Activated naive CD4-positive, alpha-beta T cell treated with anti-CD3 and anti-CD28 coated beads, Interleukin-2, amount 10 ng/mL, durations not matched to agents 7 days and 5 days (primary cell): ENCODE results near the gene HCN2.
"Not testable (repeated sequence)": the region's sequence is repeated elsewhere in the genome, so short reads cannot be mapped to it uniquely, and the experiment has no call there.

Source experiments
- CTCF ChIA-PET: fragments of 350-600 bp; sonication (Branson Sonifier 250); formaldehyde crosslinking; loops from one replicate; lab custom pipeline; 2021; ENCODE audit warnings: antibody characterized with exemption; lab: Charles Lee
- DNase-seq: peaks from one replicate; pipeline ENCODE4 v3.0.0-alpha.2; 2020
- H3K27ac Mint-ChIP-seq: one replicate; pipeline ENCODE4 v1.8.0; 2021; ENCODE audit warnings: mild to moderate bottlenecking, moderate library complexity, mixed read lengths
- H3K27me3 Mint-ChIP-seq: one replicate; pipeline ENCODE4 v1.8.0; 2021; ENCODE audit warnings: mild to moderate bottlenecking, mixed read lengths
- H3K36me3 Mint-ChIP-seq: one replicate; pipeline ENCODE4 v1.8.0; 2021; ENCODE audit warnings: mixed read lengths
- H3K4me1 Mint-ChIP-seq: one replicate; pipeline ENCODE4 v1.8.0; 2021; ENCODE audit warnings: mixed read lengths
- H3K4me3 Mint-ChIP-seq: one replicate; pipeline ENCODE4 v1.8.0; 2021; ENCODE audit warnings: mild to moderate bottlenecking, moderate library complexity, mixed read lengths
- H3K9me3 Mint-ChIP-seq: one replicate; pipeline ENCODE4 v1.8.0; 2021; ENCODE audit warnings: mixed read lengths

Gene HCN2

DNA sequence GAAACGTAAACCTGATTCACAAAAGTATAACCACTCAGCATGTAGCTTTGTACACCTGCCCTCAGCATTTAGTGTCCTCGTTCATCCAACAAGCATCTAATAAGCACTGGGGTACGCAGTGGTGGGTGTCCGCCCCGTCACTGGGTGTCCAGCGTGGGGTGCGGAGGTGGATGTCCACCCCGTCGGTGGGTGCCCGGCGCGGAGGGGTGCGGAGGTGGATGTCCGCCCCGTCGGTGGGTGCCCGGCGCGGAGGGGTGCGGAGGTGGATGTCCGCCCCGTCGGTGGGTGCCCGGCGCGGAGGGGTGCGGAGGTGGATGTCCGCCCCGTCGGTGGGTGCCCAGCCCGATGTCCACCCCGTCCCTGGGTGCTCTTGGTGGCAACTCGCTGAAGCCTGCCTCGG lies 4.5 kb upstream of the HCN2 start:
- not testable (repeated sequence) for H3K4me3 Mint-ChIP-seq, H3K27ac Mint-ChIP-seq, H3K36me3 Mint-ChIP-seq, DNase-seq, H3K9me3 Mint-ChIP-seq, H3K4me1 Mint-ChIP-seq
- CTCF ChIA-PET, result interaction anchor here (0.6 to 2.2 kb wide), 8 partner anchors 9 to 152 kb away, joined by 3 to 13 read pairs (median 4); no protein-coding TSS in a partner anchor
- H3K27me3 Mint-ChIP-seq, result peaks cover 30% of the 10 kb centered on the region

DNA sequence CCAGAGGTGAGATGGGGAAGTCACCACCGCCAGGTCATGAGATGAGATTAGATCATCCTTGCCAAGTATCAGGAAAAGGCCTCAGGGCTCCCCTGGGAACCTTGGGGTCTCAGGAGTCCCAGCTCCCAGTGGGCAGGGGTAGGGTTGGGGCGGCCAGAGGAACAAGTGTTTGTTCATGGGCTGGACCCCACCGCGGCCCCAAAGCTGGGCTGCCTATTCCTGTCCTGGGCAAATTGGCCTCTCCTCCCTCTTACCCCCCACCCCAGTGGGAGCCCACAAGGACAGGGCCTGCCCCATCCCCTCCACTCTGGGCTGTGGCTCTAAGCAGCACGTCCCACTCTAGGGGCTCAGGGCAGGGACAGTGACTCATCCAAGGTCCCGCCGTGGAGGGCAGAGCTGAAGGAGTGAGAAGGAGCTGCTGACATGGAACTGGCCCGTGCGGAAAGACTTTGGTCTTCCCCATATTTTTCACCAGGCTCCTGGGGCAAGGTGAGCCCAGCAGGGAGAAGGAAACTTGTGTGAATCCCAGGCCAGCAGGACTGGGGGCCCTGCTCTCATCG lies 4.0 kb upstream of the HCN2 start:
- Mint-ChIP-seq H3K36me3 (peaks cover 4% of the 10 kb centered on the region), H3K9me3 (no peaks in the 10 kb centered on the region), H3K4me3 (no peak overlapping the region), H3K4me1 (peaks cover 10% of the 10 kb centered on the region), H3K27me3 (peaks cover 35% of the 10 kb centered on the region), H3K27ac (no peak overlapping the region)
- DNase-seq, result no peak
- CTCF ChIA-PET, result interaction anchor here (1.0 to 2.2 kb wide), 3 partner anchors 11 to 148 kb away, joined by 3 to 13 read pairs (median 7); no protein-coding TSS in a partner anchor

DNA sequence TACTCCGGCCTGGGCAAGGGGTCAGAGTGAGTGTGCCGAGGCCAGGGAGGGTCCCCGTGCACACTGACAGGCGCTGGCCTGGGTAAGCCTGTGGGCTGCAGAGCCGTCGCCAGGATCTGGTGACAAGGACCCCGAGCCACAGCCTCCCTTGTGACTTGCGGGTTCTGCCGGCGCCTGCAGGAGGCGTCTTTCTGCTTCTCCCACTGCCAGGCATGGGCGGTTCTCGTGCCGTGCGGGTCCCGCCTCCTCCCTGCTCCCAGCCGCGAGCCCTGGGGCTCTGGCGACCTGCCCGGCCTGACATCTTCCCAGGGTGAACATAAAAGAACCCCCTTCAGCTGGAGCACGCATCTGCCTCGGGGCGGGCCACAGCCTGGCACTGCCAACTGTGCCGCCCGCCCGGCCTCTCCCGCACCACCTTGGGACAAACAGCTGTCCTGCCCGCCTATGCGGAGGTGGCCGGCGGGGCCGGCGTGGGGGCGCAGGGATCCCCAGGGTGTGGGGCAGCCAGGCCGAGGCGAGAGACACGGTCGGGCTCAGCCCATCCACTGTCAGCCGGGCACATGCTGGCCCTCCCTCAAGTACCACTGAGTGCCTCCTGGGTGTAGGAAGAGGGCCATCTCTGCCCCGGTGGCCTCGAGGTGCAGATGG lies 1.5 kb upstream of the HCN2 start:
- Mint-ChIP-seq H3K4me3 (no peak overlapping the region), H3K4me1 (peaks cover 12% of the 10 kb centered on the region), H3K27ac (no peak overlapping the region), H3K9me3 (no peaks in the 10 kb centered on the region), H3K27me3 (peaks cover 61% of the 10 kb centered on the region), H3K36me3 (no peaks in the 10 kb centered on the region)
- peak; percentile 83 for DNase-seq
- CTCF ChIA-PET, result interaction anchor here (0.9 to 1.0 kb wide), 2 partner anchors 11 to 39 kb away, joined by 3 to 4 read pairs; no protein-coding TSS in a partner anchor

DNA sequence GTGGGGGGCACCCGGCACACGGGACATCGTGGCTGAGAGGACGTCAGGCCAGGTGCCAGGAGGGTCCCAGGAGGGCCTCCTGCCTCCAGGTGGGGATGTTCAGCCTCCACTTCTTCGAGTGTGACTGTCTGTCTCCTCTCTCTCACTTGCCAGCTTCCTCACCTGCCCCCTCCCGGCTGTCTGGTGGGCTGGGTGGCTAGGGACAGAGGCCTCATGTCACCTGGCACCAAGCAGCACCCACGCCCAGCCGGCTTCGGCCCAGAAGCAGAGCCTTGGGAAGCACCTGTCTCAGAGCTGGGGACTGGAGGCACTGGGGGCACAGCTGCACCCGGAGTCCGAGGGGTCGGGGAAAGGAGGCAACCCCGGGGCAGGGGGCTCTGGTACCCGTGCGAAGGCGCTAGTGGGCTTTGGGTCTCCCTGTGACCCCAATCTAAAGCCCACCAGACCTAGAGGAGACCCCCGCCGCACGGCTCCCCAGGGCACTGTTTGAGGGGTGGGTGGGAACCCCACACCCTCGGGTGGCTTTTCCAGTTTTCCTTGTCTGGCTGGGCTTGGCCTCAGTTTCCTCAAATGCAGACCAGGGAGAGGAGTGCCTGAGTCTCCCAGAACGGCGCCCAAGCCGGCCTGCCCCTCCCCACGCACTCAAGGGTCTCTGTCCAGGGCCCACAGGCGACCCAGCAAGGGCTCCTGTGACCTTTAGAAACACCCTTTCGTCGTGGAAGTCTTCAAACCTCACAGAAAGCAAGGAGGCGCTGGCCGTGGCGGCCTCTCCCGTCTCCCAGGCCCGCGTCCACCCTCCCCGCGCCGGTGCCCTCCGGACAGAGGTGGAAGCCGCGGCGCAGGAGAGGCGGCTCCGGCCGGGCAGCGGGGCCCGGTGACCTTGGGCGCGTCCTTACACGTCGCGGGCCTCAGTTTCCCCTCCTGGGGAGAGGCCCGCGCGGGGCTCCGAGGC lies 664 bp upstream of the HCN2 start:
- Mint-ChIP-seq H3K36me3 (no peaks in the 10 kb centered on the region), H3K27me3 (peaks cover 69% of the 10 kb centered on the region), H3K4me3 (no peak overlapping the region), H3K9me3 (no peaks in the 10 kb centered on the region), H3K4me1 (peaks cover 10% of the 10 kb centered on the region), H3K27ac (no peak overlapping the region)
- CTCF ChIA-PET, result interaction anchor here (0.9 kb wide), 1 partner anchor 38 kb away, joined by 4 read pairs; no protein-coding TSS in a partner anchor
- DNase-seq, result no peak

DNA sequence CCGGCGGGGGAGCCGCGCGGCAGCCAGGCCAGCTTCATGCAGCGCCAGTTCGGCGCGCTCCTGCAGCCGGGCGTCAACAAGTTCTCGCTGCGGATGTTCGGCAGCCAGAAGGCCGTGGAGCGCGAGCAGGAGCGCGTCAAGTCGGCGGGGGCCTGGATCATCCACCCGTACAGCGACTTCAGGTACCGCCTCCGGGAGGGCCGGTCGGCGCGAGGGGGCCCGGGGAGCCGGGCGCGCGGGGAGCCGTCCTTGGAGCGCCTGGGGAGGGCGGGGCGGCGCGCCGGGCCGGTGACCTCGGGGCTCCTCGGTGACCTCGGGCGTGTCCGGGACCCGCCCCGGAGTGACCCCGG lies 690 bp downstream of the HCN2 start:
- Mint-ChIP-seq H3K4me3 (peak overlapping the region; percentile 33), H3K4me1 (peaks cover 10% of the 10 kb centered on the region), H3K36me3 (no peaks in the 10 kb centered on the region), H3K27ac (no peak overlapping the region), H3K9me3 (no peaks in the 10 kb centered on the region), H3K27me3 (peaks cover 76% of the 10 kb centered on the region)
- DNase-seq, result peak; percentile 57
- CTCF ChIA-PET, result no interaction called here

DNA sequence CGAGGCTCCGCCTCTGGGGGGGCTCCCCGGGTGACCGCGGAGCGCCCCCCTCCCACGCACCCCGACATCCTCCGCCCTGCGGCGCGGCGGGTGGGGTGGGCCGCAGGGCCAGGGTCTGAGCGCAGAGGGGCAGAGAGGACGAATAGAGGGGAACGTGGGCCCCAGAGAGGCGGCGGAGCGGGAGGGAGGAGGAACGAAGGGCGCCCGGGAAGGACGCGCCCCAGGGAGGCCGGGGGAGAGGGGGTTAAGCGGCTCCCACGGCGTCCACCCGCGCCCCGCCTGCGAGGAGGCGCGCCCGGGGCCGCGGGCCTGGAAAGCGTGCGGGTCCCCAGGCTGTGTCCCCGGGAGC lies 1.0 kb downstream of the HCN2 start:
- DNase-seq, result no peak
- H3K9me3 Mint-ChIP-seq, result no peaks in the 10 kb centered on the region
- no peak overlapping the region for H3K4me3 Mint-ChIP-seq
- no peaks in the 10 kb centered on the region for H3K36me3 Mint-ChIP-seq
- peaks cover 79% of the 10 kb centered on the region for H3K27me3 Mint-ChIP-seq
- no peak overlapping the region for H3K27ac Mint-ChIP-seq
- peaks cover 10% of the 10 kb centered on the region for H3K4me1 Mint-ChIP-seq
- CTCF ChIA-PET, result no interaction called here

DNA sequence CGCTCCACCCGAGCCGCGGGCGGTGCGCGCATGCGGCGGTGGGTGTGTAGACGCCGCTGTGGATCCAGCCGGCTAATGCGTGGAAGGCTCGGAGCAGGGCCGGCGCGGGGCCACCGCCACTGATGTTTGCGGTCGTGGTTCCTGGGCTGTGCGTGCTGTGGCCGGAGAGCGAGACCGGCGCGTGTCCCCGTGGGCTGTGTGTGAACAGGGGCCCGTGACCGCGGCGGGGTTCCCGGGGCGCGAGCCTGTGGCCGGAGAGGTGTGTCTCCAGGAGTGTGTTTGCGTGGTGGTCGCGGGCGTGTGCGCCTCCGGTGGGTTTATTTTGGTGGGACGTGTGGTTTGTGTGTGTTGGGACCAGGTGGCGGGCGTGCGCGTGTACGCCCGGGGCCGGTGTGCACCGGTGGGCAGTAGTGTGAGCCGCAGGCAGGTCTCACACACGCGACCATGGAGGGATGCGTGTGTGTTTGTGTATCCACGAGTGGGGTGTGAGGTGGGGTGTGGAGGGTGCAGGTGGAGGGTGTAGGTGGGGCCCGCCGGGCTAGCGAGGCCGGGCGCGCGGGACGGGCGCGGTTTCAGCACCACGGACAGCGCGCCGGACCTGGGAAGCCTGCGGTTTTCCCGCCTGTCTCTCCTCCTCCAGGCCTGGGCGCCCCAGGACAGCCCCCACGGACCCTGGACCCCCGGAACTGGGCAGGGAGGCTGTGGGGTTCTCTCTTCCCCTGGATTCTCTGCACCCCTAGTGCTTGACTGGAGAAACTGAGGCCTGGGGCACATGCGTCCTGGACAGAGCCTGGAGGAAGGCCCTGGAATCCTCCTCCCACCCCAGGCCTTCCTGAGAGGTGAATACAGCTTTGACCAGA lies 1.6 kb downstream of the HCN2 start:
- H3K27me3 Mint-ChIP-seq, result peaks cover 77% of the 10 kb centered on the region
- no peaks in the 10 kb centered on the region for H3K9me3 Mint-ChIP-seq
- H3K4me1 Mint-ChIP-seq, result peaks cover 10% of the 10 kb centered on the region
- H3K36me3 Mint-ChIP-seq, result no peaks in the 10 kb centered on the region
- H3K4me3 Mint-ChIP-seq, result peak overlapping the region; percentile 18
- DNase-seq, result no peak
- H3K27ac Mint-ChIP-seq, result peak overlapping the region; percentile 52
- CTCF ChIA-PET, result no interaction called here

DNA sequence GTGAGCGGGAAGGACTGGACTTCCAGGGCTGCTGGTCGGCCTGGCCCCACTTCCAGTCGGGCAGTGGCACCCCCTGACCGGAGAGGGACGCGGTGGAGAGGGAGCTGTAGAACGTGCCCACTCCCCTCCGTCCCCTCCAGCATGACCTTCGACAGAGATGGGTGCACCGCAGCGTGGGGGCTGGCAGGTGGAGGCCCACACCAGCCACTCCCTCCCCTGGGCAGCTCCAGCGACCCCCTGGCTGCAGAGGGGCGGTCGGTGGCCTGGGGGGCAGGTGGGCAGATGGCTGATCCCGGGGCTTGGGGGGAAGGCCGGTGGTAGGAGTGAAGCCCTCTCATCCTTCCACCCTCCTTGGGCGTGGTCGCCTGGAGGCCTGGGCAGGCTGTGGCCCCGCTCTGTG lies 2.4 kb downstream of the HCN2 start:
- Mint-ChIP-seq H3K4me3 (no peak overlapping the region), H3K27ac (no peak overlapping the region), H3K9me3 (no peaks in the 10 kb centered on the region), H3K27me3 (peaks cover 69% of the 10 kb centered on the region), H3K36me3 (no peaks in the 10 kb centered on the region), H3K4me1 (peaks cover 10% of the 10 kb centered on the region)
- DNase-seq, result no peak
- CTCF ChIA-PET, result no interaction called here

DNA sequence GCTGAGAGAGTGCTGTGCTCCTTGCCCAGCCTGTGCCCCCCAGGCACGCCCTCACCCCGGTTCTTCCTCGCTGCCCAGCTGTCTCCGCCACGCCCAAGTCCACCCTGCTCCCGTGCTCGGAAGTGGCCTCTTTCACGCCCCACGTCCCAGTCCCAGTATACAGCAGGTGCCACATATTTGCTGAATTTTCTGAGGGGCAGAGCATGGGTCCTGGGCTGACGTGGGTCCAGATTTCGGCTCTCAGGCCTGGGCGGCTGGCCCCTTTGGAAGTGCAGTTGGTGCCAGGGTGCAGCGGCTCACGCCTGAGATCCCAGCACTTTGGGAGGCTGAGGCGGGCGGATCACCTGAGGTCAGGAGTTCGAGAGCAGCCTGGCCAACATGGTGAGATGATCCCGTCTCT lies 3.4 kb downstream of the HCN2 start:
- DNase-seq, result no peak
- no peaks in the 10 kb centered on the region for H3K36me3 Mint-ChIP-seq
- peaks cover 63% of the 10 kb centered on the region for H3K27me3 Mint-ChIP-seq
- H3K4me1 Mint-ChIP-seq, result peaks cover 8% of the 10 kb centered on the region
- no peak overlapping the region for H3K27ac Mint-ChIP-seq
- CTCF ChIA-PET, result no interaction called here
- no peaks in the 10 kb centered on the region for H3K9me3 Mint-ChIP-seq
- H3K4me3 Mint-ChIP-seq, result no peak overlapping the region

DNA sequence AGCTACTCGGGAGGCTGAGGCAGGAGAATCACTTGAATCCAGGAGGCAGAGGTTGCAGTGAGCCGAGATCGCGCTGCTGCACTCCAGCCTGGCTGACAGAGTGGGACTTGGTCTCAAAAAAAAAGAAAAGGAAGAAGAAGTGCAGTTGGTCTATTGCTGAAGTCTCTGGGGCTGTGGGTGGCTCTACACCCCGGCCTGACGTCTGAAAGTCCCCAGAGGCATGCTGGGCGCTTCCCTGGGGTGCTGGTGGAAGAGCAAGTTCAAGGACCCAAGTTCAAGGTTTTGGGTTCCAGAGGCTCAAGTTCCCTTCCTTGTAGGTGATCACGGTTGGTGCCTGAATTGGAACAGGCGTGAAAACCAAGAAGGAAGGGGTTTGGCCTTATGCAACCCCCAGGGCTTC lies 3.8 kb downstream of the HCN2 start:
- Mint-ChIP-seq H3K9me3 (no peaks in the 10 kb centered on the region), H3K4me1 (peaks cover 7% of the 10 kb centered on the region), H3K27me3 (peaks cover 59% of the 10 kb centered on the region), H3K4me3 (no peak overlapping the region), H3K36me3 (no peaks in the 10 kb centered on the region), H3K27ac (peak overlapping the region; percentile 12)
- no peak for DNase-seq
- CTCF ChIA-PET, result no interaction called here

DNA sequence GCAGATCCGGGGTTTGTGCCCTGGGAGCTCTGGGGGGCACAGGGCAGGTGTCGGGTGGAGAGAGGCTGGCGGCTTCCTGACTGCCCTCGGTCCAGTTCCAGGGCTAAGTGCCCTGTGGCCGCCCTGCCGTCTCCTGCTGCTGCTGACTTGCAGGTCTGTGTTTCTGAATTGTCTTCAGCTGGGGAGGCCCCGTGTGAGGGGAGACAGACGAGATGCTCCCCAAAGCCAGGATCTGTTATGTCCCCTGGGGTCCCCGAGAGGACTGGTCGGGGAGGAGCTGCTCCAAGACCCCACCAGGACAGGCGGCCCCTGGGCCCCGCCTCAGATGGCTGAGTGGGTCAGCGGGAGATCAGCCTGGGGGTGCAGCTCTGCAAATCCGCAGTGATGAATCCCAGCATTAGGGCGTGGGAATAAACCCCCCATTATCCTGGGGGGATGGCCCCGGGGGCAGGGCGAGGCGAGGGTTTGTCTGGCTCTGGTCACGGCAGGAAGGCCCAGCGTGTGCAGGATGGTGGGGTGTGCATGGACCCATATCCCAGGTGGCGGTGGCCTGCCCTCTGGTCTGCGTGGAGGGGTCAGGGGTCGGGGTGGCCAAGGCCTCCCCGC lies 4.7 kb downstream of the HCN2 start:
- DNase-seq, result no peak
- Mint-ChIP-seq H3K4me3 (no peak overlapping the region), H3K27me3 (peaks cover 50% of the 10 kb centered on the region), H3K9me3 (no peaks in the 10 kb centered on the region), H3K27ac (no peak overlapping the region), H3K4me1 (peaks cover 4% of the 10 kb centered on the region), H3K36me3 (no peaks in the 10 kb centered on the region)
- CTCF ChIA-PET, result no interaction called here

DNA sequence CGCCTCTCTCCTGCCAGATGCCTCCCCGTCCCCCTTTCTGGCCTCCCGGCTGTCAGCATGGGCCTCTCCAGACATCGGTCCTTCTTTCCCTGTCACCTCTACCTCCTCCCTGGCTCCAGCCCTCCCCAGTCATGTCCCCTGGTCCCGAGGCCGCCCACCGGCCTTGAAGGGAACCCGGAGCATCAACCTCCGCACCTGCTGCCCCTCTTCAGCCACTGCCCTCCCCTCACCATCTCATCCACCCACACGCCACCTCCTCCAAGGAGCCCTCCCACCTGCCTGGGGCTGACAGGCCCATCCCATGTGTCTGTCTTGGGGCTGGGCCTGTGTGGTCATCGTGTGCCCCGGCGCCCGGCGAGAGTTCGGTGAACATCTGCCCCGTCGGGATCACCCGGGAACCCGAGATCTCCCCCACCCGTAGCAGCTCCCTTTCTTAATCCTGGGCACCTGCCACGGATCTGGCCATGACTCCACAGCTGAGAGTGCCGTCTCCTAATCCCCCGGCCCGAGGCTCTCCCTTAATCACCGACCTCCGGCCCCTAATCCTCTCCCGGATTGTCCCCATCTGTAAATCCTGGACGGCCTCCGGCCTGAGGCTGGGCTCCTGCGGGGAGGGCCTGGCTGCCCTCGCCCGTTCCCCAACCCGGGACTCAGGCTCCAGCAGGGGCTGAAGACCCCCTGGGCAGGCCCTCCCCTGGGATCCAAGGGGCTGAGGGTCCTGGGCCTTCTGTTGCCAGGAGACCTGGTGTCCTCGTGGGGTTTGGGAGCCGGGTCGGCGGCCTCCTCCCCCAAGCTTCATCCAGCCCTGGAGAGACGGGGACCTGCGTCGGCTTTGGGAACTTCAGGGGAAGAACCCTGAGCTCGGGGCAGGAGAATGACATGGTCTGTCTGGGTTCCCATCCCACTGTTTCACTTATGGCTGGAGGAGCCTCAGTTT lies 5.9 kb downstream of the HCN2 start:
- H3K4me3 Mint-ChIP-seq, result no peak overlapping the region
- CTCF ChIA-PET, result no interaction called here
- H3K36me3 Mint-ChIP-seq, result no peaks in the 10 kb centered on the region

DNA sequence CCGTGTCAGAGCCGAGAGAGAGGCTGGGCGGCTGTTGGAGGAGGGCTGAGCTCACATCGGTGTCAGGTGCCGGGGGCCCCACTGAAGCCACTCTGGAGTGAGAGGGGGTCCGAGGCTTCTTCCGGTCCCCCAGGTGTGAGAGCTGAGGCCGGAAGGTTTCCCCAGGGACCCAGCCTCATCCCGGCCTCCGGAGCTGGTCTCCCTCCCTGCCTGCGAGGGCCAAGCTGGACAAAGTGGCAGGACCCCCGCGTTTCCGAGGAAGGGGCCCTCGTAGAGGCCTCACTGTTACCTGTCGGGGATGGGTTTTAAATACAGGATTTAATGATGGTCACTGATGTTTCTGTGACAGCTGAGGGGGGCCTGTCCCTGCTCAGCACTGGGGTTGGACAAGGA lies 6.6 kb downstream of the HCN2 start:
- no peaks in the 10 kb centered on the region for H3K9me3 Mint-ChIP-seq
- no peak for DNase-seq
- H3K27me3 Mint-ChIP-seq, result peaks cover 38% of the 10 kb centered on the region
- H3K4me3 Mint-ChIP-seq, result no peak overlapping the region
- H3K4me1 Mint-ChIP-seq, result peaks cover 1% of the 10 kb centered on the region
- CTCF ChIA-PET, result no interaction called here
- H3K36me3 Mint-ChIP-seq, result no peaks in the 10 kb centered on the region
- H3K27ac Mint-ChIP-seq, result no peak overlapping the region

More for the DNA sequence above, 5.9 kb downstream of the HCN2 start:
- Mint-ChIP-seq H3K4me1 (peaks cover 2% of the 10 kb centered on the region), H3K9me3 (no peaks in the 10 kb centered on the region), H3K27ac (no peak overlapping the region), H3K27me3 (peaks cover 45% of the 10 kb centered on the region)
- no peak for DNase-seq
